Activated CD8-positive, alpha-beta T cell treated with anti-CD3 and anti-CD28 coated beads, Interleukin-2, amount 10 ng/mL, durations not matched to agents 7 days and 5 days (primary cell): ENCODE measurements around the gene SSH3. TPM values are rescaled to one million over a fixed set of nuclear protein-coding genes. Genes with fewer than 3 reads are reported as not detected.

ENCODE experiments used
- ATAC-seq: fragments of 150-1000 bp; cut with Tn5 transposase; one replicate; pipeline ENCODE4 v1.10.0; 2021; ENCODE audit warnings: moderate library complexity
- CTCF ChIA-PET: fragments of 350-600 bp; sonication (Branson Sonifier 250); formaldehyde crosslinking; loops from one replicate; lab custom pipeline; 2021; ENCODE audit warnings: antibody characterized with exemption; lab: Charles Lee
- POLR2A ChIA-PET: fragments of 350-600 bp; sonication (Branson Sonifier 250); formaldehyde crosslinking; loops from one replicate; lab custom pipeline; 2021; ENCODE audit warnings: antibody characterized with exemption; lab: Charles Lee
- DNase-seq: peaks from one replicate; pipeline ENCODE4 v3.0.0-alpha.2; 2020
- H3K27ac Mint-ChIP-seq: one replicate; pipeline ENCODE4 v1.8.0; 2021; ENCODE audit warnings: mild to moderate bottlenecking, mixed read lengths
- H3K27me3 Mint-ChIP-seq: one replicate; pipeline ENCODE4 v1.8.0; 2021; ENCODE audit warnings: low read depth, mixed read lengths
- H3K36me3 Mint-ChIP-seq: one replicate; pipeline ENCODE4 v1.8.0; 2021; ENCODE audit warnings: low read depth, mixed read lengths
- H3K4me1 Mint-ChIP-seq: one replicate; pipeline ENCODE4 v1.8.0; 2021; ENCODE audit warnings: low read depth, mixed read lengths
- H3K4me3 Mint-ChIP-seq: one replicate; pipeline ENCODE4 v1.8.0; 2021; ENCODE audit warnings: mild to moderate bottlenecking, mixed read lengths
- H3K9me3 Mint-ChIP-seq: one replicate; pipeline ENCODE4 v1.8.0; 2022; ENCODE audit warnings: mixed read lengths; ENCODE audit not compliant: insufficient read depth
- total RNA-seq, 2 experiments: library from RNA; stranded (reverse); gene quantifications; one replicate each; pipeline ENCODE4 v1.2.3, GENCODE V29; 2021

SSH3 gene
- total RNA-seq, 2 experiments from 2014 or later, result 12.0 to 13.0 TPM

DNA sequence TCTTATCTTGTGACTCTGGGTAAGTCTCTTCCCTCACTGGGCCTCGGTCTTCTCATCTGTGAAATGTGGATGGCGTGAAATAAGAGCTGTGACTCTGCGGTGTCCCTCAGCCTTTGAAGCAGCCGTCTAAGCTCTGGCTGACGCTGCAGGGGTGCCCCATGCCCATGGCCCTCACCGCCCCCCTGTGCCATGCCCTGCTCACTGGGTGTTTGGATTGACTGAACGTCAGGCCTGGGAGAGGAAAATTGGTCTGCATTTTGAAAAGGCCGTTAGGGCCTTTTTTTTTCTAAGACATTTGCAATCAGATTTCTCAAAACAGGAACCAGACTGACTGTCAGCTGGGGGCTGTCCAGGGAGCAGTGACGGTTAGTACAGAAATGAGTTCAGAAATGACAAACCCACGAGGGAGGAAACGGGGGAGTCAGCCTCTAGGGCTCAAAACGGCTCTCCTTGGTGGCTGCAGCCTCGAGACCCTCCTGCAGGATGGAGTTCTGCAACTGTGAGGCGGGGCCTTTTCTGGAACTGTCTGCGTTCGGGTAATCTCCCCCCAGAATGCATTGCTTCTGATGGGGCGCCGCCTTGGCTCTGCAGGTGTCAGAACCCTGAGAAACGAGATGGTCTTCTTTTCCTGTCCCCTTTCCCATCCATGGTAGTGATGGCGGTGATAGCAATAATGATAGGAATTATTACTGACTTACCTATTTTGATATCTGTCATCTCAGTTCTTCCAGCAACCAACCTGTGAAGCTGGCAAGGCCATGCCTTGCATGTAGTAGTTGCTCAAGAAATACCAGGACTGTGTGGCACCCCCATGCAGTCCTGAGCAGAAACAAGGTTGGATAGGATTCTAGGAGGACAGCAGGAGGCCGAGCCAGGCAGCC, 35.0 kb upstream of the SSH3 start:
- ChIA-PET CTCF (interaction anchor here (0.7 to 7.4 kb wide), 16 partner anchors 9 to 141 kb away, joined by 3 to 60 read pairs (median 4); partner anchors contain the start of genes ANKRD13D and PPP1CA), POLR2A (interaction anchor here (0.6 to 8.1 kb wide), 11 partner anchors 9 to 143 kb away, joined by 3 to 201 read pairs (median 6); partner anchors contain the start of genes ANKRD13D and POLD4)
- peak; percentile 85 for DNase-seq
- no peaks in the 10 kb centered on the region for H3K27me3 Mint-ChIP-seq
- H3K27ac Mint-ChIP-seq, result peak overlapping the region; percentile 99
- H3K36me3 Mint-ChIP-seq, result peaks cover 64% of the 10 kb centered on the region
- peak overlapping the region; percentile 98 for H3K4me3 Mint-ChIP-seq
- peaks cover 75% of the 10 kb centered on the region for H3K4me1 Mint-ChIP-seq
- no peaks in the 10 kb centered on the region for H3K9me3 Mint-ChIP-seq
- ATAC-seq, result peak; percentile 18

DNA sequence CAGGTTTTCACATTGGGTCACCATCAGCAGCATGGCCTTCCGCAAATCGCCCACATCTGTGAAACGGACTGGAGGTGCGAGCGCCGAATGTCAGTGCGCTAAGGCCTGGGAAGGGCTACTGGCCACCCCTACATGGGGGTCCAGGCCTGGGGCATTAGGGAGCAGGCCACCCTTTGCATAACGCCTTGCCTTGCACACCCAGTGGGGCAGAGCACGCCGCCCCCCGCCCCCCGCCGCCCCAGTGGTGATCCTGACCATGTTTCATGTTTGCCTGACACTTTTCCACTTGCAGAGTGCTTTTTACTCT, 34.4 kb upstream of the SSH3 start:
- no peak for ATAC-seq
- DNase-seq, result no peak
- CTCF ChIA-PET, result interaction anchor here (1.0 to 7.4 kb wide), 3 partner anchors 20 to 133 kb away, joined by 3 to 60 read pairs (median 9); partner anchors contain the start of genes ANKRD13D and PPP1CA
- Mint-ChIP-seq H3K4me1 (peaks cover 74% of the 10 kb centered on the region), H3K9me3 (no peaks in the 10 kb centered on the region), H3K36me3 (peaks cover 66% of the 10 kb centered on the region), H3K27ac (peak overlapping the region; percentile 99), H3K27me3 (no peaks in the 10 kb centered on the region), H3K4me3 (peak overlapping the region; percentile 98)
- POLR2A ChIA-PET, result interaction anchor here (4.3 to 8.1 kb wide), 2 partner anchors 8 to 20 kb away, joined by 50 to 201 read pairs; partner anchors contain the start of gene ANKRD13D

DNA sequence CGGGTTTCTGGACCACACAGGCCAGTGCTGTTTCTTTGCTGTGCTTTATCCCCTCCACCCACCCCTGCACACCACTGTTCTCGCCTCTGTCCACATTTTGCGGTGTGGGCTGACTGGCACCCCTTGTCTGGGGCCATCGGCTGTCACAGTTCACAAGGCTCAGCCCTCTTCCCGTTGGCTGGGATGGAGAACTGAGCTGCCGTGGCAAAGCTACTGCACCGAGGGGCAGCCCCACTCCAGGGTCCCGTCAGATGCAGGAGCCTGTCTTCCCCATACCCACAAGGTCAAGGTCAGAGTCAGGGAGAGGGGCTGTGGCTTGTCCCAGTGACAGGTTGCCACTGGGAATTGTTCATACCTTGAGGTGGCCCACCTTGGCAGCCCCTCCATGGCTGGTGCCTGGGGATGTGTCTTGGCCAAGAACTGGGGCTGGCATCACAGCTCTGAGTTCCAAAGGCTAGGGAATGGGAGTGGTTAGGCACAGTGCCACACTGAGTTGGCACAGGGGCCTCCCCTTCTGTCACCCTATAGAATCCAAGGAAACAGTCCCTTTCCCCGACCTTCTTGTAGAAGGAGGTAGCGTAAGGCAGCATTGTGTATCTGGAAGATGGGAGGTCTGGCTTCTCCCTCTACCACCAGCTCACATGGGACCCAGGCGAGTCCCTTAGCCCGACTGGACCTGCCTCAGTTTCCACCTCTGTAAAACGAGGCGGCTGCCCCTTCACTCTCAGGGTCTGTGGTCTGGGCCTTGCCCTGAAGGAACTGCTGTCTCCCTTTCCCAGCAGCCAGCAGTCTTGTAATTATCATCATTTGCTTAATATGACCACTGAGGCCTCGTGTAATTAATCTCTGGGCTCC, 33.7 kb upstream of the SSH3 start:
- Mint-ChIP-seq H3K4me3 (peak overlapping the region; percentile 98), H3K27me3 (no peaks in the 10 kb centered on the region), H3K4me1 (peaks cover 74% of the 10 kb centered on the region), H3K27ac (peak overlapping the region; percentile 99), H3K36me3 (peaks cover 72% of the 10 kb centered on the region), H3K9me3 (no peaks in the 10 kb centered on the region)
- ATAC-seq, result no peak
- ChIA-PET CTCF (interaction anchor here (0.8 to 7.4 kb wide), 6 partner anchors 10 to 82 kb away, joined by 3 to 60 read pairs (median 10); partner anchors contain the start of gene ANKRD13D), POLR2A (interaction anchor here (0.9 to 8.1 kb wide), 6 partner anchors 7 to 127 kb away, joined by 3 to 201 read pairs (median 16); partner anchors contain the start of genes ANKRD13D and RAD9A)
- no peak for DNase-seq

DNA sequence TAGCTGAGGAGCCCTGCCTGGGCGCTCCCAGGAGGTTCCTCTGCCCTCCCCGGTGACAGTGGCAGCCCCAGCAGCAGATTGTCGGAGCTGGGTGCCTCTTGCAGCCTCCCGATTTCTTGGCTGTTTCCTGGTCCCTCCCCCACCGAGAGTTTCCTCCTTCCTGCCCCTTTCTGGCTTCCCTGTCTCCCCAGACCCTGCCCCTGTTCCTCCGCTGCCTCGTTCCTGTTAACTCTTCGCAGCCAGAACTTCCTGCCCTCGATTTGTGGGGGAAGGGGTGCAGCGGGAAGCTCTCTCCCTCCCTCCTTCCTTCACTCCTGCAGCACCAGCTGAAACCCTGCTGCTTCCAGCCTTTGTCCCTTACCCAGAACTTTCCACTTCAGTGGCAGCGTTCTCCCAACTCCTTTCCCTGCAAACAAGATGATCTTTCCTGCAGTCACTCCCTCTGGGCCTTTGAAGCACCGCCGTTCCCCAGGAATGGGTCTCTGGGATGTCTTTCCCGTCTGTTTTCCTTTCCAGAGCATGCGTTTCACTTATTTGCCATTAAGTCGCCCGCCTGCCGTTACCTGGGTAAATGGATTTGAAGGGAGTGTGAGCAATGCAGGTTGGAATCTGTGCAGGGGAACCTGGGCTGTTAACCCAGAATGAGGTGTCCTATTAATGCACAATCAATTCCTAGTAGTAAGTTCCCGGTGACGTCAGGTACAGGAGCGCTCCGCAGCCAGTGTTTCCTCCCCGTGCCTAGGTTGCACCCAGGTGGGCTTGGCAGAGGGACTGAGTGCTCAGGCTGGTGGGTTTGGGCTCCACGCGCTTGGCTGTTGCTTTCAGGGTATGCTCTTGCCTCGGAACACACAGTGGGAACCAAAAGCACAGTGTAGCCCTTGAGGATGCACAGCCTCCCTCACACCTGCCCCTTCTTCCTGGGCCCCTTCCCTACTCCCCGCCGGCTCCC, 32.8 kb upstream of the SSH3 start:
- ChIA-PET POLR2A (interaction anchor here (0.6 to 8.1 kb wide), 14 partner anchors 6 to 613 kb away, joined by 3 to 201 read pairs (median 4); partner anchors contain the start of genes ANKRD13D, POLD4 and RAD9A), CTCF (interaction anchor here (1.0 to 7.4 kb wide), 10 partner anchors 9 to 81 kb away, joined by 3 to 60 read pairs (median 8); partner anchors contain the start of gene ANKRD13D)
- Mint-ChIP-seq H3K36me3 (peaks cover 79% of the 10 kb centered on the region), H3K27me3 (no peaks in the 10 kb centered on the region), H3K4me3 (peak overlapping the region; percentile 98), H3K27ac (peak overlapping the region; percentile 99), H3K4me1 (peaks cover 72% of the 10 kb centered on the region), H3K9me3 (no peaks in the 10 kb centered on the region)
- ATAC-seq, result no peak
- DNase-seq, result no peak

- no peak for ATAC-seq
- Mint-ChIP-seq H3K4me3 (peak overlapping the region; percentile 98), H3K36me3 (peaks cover 85% of the 10 kb centered on the region), H3K4me1 (peaks cover 73% of the 10 kb centered on the region), H3K27me3 (no peaks in the 10 kb centered on the region), H3K27ac (peak overlapping the region; percentile 99), H3K9me3 (no peaks in the 10 kb centered on the region)
- DNase-seq, result no peak
- ChIA-PET CTCF (interaction anchor here (1.0 to 7.4 kb wide), 9 partner anchors 8 to 80 kb away, joined by 3 to 60 read pairs (median 11); partner anchors contain the start of gene ANKRD13D), POLR2A (interaction anchor here (0.6 to 8.1 kb wide), 11 partner anchors 12 to 614 kb away, joined by 3 to 201 read pairs (median 4); partner anchors contain the start of genes ANKRD13D and POLD4)
These were observed 32.2 kb upstream of the SSH3 start for GRCh38 chr11:67271205-67271540.

DNA sequence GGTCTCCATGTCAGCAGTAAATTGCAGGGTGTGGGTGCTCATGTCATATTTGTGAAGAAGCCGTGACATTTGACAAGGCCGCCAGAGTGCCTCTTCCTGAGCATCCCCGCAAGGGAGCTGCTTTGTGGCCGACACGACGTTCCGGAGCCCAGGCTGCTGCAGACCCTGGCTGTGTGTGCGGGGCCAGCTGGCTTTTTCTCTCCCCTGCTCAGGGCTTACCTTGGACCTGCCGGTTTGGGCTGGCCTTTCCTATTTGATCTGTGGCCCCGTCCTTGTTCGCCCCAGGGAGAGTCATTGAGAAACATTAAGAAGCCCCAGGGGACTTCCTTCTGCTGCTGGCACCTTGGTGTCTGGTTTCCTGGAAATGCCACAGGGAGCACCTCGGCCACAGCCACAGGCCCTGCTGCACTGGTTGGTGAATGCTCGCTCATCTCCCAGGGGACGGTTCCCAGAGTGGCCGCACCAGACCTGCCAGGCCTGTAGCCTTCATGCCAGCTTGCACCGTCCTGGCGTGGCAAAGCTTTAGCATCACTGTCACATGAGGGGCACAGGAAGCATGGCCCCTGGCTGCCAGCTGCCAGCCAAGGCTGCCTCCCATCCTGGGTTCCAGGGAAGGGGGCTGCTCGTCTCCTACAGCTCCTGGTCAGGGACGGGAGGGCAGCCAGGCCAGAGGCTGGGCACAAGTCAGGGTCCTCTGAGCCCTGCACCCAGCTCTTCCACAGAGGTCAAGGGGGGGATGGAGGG, 31.6 kb upstream of the SSH3 start:
- H3K27me3 Mint-ChIP-seq, result no peaks in the 10 kb centered on the region
- H3K36me3 Mint-ChIP-seq, result peaks cover 89% of the 10 kb centered on the region
- peaks cover 78% of the 10 kb centered on the region for H3K4me1 Mint-ChIP-seq
- no peaks in the 10 kb centered on the region for H3K9me3 Mint-ChIP-seq
- ChIA-PET POLR2A (interaction anchor here (0.6 to 8.1 kb wide), 13 partner anchors 12 to 141 kb away, joined by 3 to 201 read pairs (median 3); partner anchors contain the start of genes ANKRD13D and POLD4), CTCF (interaction anchor here (0.9 to 7.4 kb wide), 11 partner anchors 8 to 85 kb away, joined by 3 to 60 read pairs (median 5); partner anchors contain the start of genes ANKRD13D and POLD4)
- peak overlapping the region; percentile 99 for H3K27ac Mint-ChIP-seq
- DNase-seq (peak; percentile 77), ATAC-seq (peak; percentile 37)
- H3K4me3 Mint-ChIP-seq, result peak overlapping the region; percentile 98

- Mint-ChIP-seq H3K36me3 (peaks cover 91% of the 10 kb centered on the region), H3K9me3 (no peaks in the 10 kb centered on the region), H3K4me1 (peaks cover 87% of the 10 kb centered on the region), H3K4me3 (peak overlapping the region; percentile 98), H3K27ac (peak overlapping the region; percentile 99), H3K27me3 (no peaks in the 10 kb centered on the region)
- ChIA-PET POLR2A (interaction anchor here (0.9 to 8.1 kb wide), 9 partner anchors 9 to 147 kb away, joined by 3 to 201 read pairs (median 4); partner anchors contain the start of gene ANKRD13D), CTCF (interaction anchor here (0.9 to 7.4 kb wide), 10 partner anchors 9 to 84 kb away, joined by 3 to 60 read pairs (median 8); partner anchors contain the start of genes ANKRD13D and POLD4)
- DNase-seq (peak; percentile 57), ATAC-seq (peak; percentile 20)
These were observed 30.7 kb upstream of the SSH3 start for GRCh38 chr11:67272327-67273259.

DNA sequence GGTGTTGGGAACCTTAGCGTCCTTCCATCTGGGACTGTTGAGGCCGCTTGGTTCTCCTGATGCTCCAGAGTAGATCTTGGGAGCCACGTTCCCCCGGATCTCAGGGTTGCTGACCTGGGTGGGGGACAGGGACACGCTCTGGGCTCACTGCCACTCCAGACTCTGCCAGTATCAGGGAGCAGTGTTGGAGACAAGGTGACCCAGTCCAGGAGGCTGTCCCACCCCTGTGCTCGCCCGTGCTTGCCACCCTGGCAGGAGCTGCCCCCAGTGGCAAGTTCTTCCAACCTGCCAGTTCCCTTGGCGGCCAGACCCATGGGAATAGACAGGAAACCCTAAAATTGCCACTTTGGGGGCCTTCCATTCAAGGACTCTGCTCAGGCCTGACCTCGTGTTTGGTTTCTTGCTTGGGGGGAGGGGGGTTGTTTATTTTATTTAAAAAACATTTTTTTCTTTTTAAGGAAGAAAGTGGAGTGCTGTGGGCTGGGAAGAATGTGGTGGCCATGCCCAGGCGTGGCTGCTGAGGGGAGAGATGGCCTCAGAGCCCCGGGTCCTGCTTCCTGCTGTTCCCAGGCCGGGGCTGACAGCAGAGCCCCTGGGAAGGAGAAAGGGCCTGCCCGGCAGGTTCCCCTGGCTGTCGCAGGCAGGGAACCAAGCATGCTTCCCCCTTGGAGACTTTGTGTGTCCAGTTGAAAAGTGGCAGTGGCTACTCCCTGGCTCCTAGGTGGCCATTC, 29.9 kb upstream of the SSH3 start:
- POLR2A ChIA-PET, result interaction anchor here (0.7 to 8.1 kb wide), 6 partner anchors 10 to 155 kb away, joined by 3 to 201 read pairs (median 3); partner anchors contain the start of gene ANKRD13D
- Mint-ChIP-seq H3K36me3 (peaks cover 91% of the 10 kb centered on the region), H3K4me3 (peak overlapping the region; percentile 98)

More for the DNA sequence above, 29.9 kb upstream of the SSH3 start:
- H3K4me1 Mint-ChIP-seq, result peaks cover 90% of the 10 kb centered on the region
- no peaks in the 10 kb centered on the region for H3K9me3 Mint-ChIP-seq
- no peaks in the 10 kb centered on the region for H3K27me3 Mint-ChIP-seq
- DNase-seq (no peak), ATAC-seq (no peak)
- H3K27ac Mint-ChIP-seq, result peak overlapping the region; percentile 99
- CTCF ChIA-PET, result interaction anchor here (1.5 to 7.4 kb wide), 4 partner anchors 11 to 83 kb away, joined by 3 to 60 read pairs (median 12); partner anchors contain the start of gene ANKRD13D
